ENCODE results near the gene NRP1. TPM values are rescaled to one million over a fixed set of nuclear protein-coding genes. Genes with fewer than 3 reads are reported as not detected.

The NRP1 gene
- total RNA-seq, 1 donor from 2014 or later, result 122 TPM

DNA sequence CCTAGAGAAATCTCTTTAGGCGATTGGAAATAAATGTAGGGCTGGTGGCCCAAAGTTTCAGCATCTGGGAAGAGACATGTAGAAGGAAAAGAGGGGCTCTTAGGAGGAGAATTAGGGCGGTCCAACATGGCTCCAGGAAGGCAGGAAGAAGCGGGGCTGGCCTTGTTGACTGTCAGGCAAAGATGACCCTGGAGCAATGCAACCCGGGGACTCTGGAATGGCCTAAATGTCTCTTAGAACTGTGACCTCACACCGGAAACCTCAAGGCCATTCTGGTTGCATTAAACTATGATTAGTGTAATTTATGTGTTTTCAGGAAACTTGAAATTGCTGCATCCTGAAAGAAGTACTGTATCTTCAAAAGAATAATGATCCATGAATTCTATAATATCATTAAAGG lies 66.8 kb downstream of the NRP1 start:
- H3K9me3 ChIP-seq, result no peaks in the 10 kb centered on the region
- DNase-seq (ENCODE audit: low spot score in 2 of 2), result no peak
- intact Hi-C loops (cut with DNase I), result no loop called here
- no peaks in the 10 kb centered on the region for H3K27me3 ChIP-seq
- H3K27ac ChIP-seq, result no peak overlapping the region
- H3K36me3 ChIP-seq, result peaks cover 4 to 8% of the 10 kb centered on the region in 2 donors
- H3K4me1 ChIP-seq, result peaks cover 0 to 10% of the 10 kb centered on the region in 2 donors
- TF ChIP-seq, protein P1, sequence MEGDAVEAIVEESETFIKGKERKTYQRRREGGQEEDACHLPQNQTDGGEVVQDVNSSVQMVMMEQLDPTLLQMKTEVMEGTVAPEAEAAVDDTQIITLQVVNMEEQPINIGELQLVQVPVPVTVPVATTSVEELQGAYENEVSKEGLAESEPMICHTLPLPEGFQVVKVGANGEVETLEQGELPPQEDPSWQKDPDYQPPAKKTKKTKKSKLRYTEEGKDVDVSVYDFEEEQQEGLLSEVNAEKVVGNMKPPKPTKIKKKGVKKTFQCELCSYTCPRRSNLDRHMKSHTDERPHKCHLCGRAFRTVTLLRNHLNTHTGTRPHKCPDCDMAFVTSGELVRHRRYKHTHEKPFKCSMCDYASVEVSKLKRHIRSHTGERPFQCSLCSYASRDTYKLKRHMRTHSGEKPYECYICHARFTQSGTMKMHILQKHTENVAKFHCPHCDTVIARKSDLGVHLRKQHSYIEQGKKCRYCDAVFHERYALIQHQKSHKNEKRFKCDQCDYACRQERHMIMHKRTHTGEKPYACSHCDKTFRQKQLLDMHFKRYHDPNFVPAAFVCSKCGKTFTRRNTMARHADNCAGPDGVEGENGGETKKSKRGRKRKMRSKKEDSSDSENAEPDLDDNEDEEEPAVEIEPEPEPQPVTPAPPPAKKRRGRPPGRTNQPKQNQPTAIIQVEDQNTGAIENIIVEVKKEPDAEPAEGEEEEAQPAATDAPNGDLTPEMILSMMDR (IDR thresholded peaks at IDR 0.05), result no peak
- no peak overlapping the region for H3K4me3 ChIP-seq

DNA sequence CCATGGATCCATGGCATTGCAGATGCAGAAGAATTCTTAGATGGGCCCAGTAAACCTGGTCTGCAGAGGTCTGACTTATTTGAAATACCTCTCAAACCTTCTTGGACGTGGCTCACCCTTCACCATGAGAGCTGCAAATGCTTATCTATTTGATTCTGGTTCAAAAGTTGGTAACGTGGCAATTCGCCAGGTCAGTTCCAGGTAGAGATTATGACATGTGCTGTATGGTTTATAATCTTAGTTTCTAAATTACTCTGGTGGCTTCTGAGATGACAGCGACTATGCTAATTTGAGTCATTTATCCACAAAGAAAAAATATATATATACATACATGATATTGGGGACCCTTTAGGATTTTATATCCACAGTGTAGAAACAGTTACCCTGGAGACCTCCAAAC lies 68.8 kb downstream of the NRP1 start:
- TF ChIP-seq, protein P1 (IDR thresholded peaks at IDR 0.05), result no peak
- no peaks in the 10 kb centered on the region for H3K27me3 ChIP-seq
- DNase-seq (ENCODE audit: low spot score in 2 of 2), result no peak
- intact Hi-C loops (cut with DNase I), result no loop called here
- peaks cover 4 to 18% of the 10 kb centered on the region in 2 donors for H3K36me3 ChIP-seq
- no peak overlapping the region for H3K4me3 ChIP-seq
- no peaks in the 10 kb centered on the region for H3K9me3 ChIP-seq
- H3K27ac ChIP-seq, result no peak overlapping the region
- H3K4me1 ChIP-seq, result no peaks in the 10 kb centered on the region

DNA sequence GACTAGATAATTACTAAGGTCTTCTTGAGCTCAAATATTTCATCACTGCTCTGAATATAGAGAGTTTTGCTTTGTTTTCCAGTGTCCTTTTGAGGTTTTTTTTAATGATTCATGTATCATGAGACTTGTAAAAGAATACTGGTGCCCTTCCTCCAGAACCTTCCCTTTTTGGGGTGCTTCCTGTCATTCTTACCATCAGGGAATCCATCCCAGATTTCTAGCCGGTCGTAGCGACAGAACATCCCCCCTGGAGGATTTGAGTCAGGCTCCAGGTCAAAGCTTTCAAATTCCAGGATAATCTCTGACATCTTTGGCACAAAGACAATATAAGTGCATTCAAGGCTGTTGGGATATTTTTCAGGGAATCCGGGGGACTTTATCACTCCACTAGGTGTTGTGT lies 71.0 kb downstream of the NRP1 start:
- H3K27ac ChIP-seq, result no peak overlapping the region
- peaks cover 0 to 18% of the 10 kb centered on the region in 2 donors for H3K36me3 ChIP-seq

DNA sequence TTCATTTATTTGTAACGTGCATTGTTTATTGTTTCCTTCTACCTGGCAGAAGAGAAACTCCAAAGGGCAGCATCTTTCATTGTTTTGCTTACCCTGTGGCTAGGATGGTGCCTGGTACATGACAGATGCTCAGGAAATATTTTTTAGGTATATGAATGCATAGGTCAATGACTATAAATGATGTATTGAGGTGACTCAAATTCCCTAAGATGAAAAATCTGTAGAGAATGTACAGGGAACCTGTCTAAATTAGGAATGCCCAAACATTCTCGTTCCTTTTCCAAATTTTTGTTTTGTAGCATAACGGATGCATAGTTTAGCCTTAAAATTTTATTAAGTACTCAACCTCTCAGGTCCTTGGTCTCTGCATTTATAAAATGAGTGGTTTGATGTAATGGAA lies 71.6 kb downstream of the NRP1 start:
- no peaks in the 10 kb centered on the region for H3K4me1 ChIP-seq
- peaks cover 1 to 18% of the 10 kb centered on the region in 2 donors for H3K36me3 ChIP-seq
- intact Hi-C loops (cut with DNase I), result no loop called here
- no peaks in the 10 kb centered on the region for H3K27me3 ChIP-seq
- no peak overlapping the region for H3K4me3 ChIP-seq
- TF ChIP-seq, protein P1 (IDR thresholded peaks at IDR 0.05), result no peak
- no peak for DNase-seq (ENCODE audit: low spot score in 2 of 2)
- H3K9me3 ChIP-seq, result no peaks in the 10 kb centered on the region
- no peak overlapping the region for H3K27ac ChIP-seq

More for the DNA sequence above, 71.0 kb downstream of the NRP1 start:
- no peaks in the 10 kb centered on the region for H3K27me3 ChIP-seq
- TF ChIP-seq, protein P1 (IDR thresholded peaks at IDR 0.05), result no peak
- H3K9me3 ChIP-seq, result no peaks in the 10 kb centered on the region
- no peaks in the 10 kb centered on the region for H3K4me1 ChIP-seq
- no peak overlapping the region for H3K4me3 ChIP-seq
- intact Hi-C loops (cut with DNase I), result no loop called here
- DNase-seq (ENCODE audit: low spot score in 2 of 2), result no peak

DNA sequence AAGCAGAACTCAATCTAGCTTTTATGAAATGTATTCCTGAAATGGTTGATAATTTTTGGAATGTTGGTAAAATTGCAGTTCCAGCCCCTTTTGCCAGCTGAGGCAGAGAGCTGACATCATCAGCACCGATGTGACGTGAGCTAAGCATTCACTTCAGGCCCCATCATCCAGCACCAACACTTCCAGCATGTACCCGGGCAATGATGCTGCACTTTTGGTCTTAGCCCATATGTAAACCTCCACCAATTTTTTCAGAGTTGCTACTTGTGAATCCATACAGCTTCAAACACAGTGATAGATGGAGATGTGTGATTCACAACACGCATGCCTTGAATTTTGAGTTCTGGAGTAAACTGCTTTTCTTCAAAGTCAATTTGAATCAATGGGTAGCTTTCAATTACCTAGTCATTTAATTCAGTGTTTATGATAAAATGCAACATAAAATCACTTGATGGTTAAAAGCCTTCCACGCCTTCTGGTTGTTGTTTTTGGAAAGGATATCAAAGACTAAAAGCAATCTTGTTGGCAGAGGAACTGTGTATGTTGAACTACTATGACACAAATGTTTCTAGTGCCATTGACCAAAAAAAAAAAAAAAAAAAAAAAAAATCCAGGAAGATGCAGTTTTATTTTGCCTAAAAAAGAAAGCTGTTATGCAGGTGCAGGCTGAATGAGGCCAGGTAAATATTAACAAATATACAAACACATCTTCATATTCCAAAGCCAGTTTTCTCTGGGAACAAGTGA lies 73.9 kb downstream of the NRP1 start:
- intact Hi-C loops (cut with DNase I), result no loop called here
- H3K27me3 ChIP-seq, result no peaks in the 10 kb centered on the region
- H3K4me3 ChIP-seq, result no peak overlapping the region
- peaks cover 2 to 18% of the 10 kb centered on the region in 2 donors for H3K36me3 ChIP-seq
- no peaks in the 10 kb centered on the region for H3K4me1 ChIP-seq
- no peak overlapping the region for H3K27ac ChIP-seq
- no peaks in the 10 kb centered on the region for H3K9me3 ChIP-seq
- TF ChIP-seq, protein P1 (IDR thresholded peaks at IDR 0.05), result no peak
- no peak for DNase-seq (ENCODE audit: low spot score in 2 of 2)
